PC-9 (cell line): ENCODE results near the gene ATXN7. TPM values are rescaled to one million over a fixed set of nuclear protein-coding genes. Genes with fewer than 3 reads are reported as not detected.

ENCODE experiments used
- BruUV-seq: library from RNA; stranded (reverse); fragments of 400-500 nt; replicated peaks from 2 replicates; lab custom pipeline; 2021; lab: Mats Ljungman, UMichigan
- CTCF ChIA-PET: fragments of 300-600 bp; sonication (Branson Sonifier 250); formaldehyde crosslinking; loops from one replicate; lab custom pipeline; 2022; ENCODE audit warnings: antibody characterized with exemption; lab: Charles Lee
- POLR2A ChIA-PET: fragments of 300-600 bp; sonication (Branson Sonifier 250); formaldehyde crosslinking; loops from one replicate; lab custom pipeline; 2022; ENCODE audit warnings: antibody characterized with exemption; ENCODE audit not compliant: unreplicated experiment; lab: Charles Lee
- DNase-seq, 2 experiments: peaks; one replicate each; pipeline versions ENCODE4 v3.0.0 to v3.0.0-alpha.2; 2015 to 2022; ENCODE audit warnings: mixed read lengths in 1 of 2
- H2AFZ ChIP-seq: fragments of 200-600 bp; sonication (generic); 2 replicates; pipeline ENCODE4 v1.8.1; 2017; ENCODE audit warnings: antibody characterized with exemption
- H3F3A ChIP-seq: fragments of 200-600 bp; sonication (generic); 2 replicates; pipeline ENCODE4 v1.8.1; 2017; ENCODE audit warnings: antibody characterized with exemption, mild to moderate bottlenecking, low read depth; ENCODE audit not compliant: insufficient read depth
- H3K27ac ChIP-seq: fragments of 200-600 bp; sonication (generic); 2 replicates; pipeline ENCODE4 v1.6.1; 2016; ENCODE audit warnings: mixed run types
- H3K27me3 ChIP-seq: fragments of 200-600 bp; sonication (generic); 2 replicates; pipeline ENCODE4 v1.6.1; 2016; ENCODE audit warnings: low read depth, mixed run types; ENCODE audit not compliant: insufficient read depth
- H3K36me3 ChIP-seq: fragments of 200-600 bp; sonication (generic); 2 replicates; pipeline ENCODE4 v1.6.1; 2016; ENCODE audit warnings: low read depth, mixed run types
- H3K4me1 ChIP-seq: fragments of 200-600 bp; sonication (generic); replicated peaks from 2 replicates; pipeline ENCODE4 v1.6.1; 2016; ENCODE audit warnings: mixed run types; ENCODE audit not compliant: insufficient read depth
- H3K4me2 ChIP-seq: fragments of 200-600 bp; sonication (generic); 2 replicates; pipeline ENCODE4 v1.6.1; 2017; ENCODE audit warnings: mixed run types
- H3K4me3 ChIP-seq: fragments of 200-600 bp; sonication (generic); 2 replicates; pipeline ENCODE4 v1.6.1; 2016; ENCODE audit warnings: mixed run types
- H3K79me2 ChIP-seq: fragments of 200-600 bp; sonication (generic); 2 replicates; pipeline ENCODE4 v1.6.1; 2017; ENCODE audit warnings: low read depth, mixed run types
- H3K9me2 ChIP-seq: fragments of 200-600 bp; sonication (generic); 2 replicates; pipeline ENCODE4 v1.8.1; 2017; ENCODE audit warnings: mild to moderate bottlenecking; ENCODE audit not compliant: insufficient read depth
- H3K9me3 ChIP-seq: fragments of 200-600 bp; sonication (generic); 2 replicates; pipeline ENCODE4 v1.8.1; 2016; ENCODE audit warnings: low read depth; ENCODE audit not compliant: insufficient read depth
- H4K20me1 ChIP-seq: fragments of 200-600 bp; sonication (generic); 2 replicates; pipeline ENCODE4 v1.8.1; 2017; ENCODE audit not compliant: insufficient read depth
- EZH2 ChIP-seq: fragments of 200-600 bp; sonication (generic); IDR thresholded peaks from 2 replicates; pipeline ENCODE4 v1.8.0; 2017; ENCODE audit warnings: antibody characterized with exemption, low read depth
- intact Hi-C: fragments of 100-400 bp; cut with micrococcal nuclease; formaldehyde crosslinking; loops from one replicate; pipeline ENCODE4 v1.10.0; 2022; ENCODE audit not compliant: unreplicated experiment
- total RNA-seq: library from RNA; stranded (reverse); gene quantifications from 2 replicates; pipeline ENCODE4 v1.2.3, GENCODE V29; 2021
- TF ChIP-seq, protein P1 (sequence below): fragments of 200-600 bp; sonication (generic); conservative IDR thresholded peaks from 2 replicates; pipeline ENCODE4 v1.6.1; 2017; ENCODE audit warnings: mixed run types, antibody characterized with exemption, mild to moderate bottlenecking, moderate library complexity

ATXN7 gene
- total RNA-seq, 1 experiment from 2014 or later, result 27.7 TPM

DNA sequence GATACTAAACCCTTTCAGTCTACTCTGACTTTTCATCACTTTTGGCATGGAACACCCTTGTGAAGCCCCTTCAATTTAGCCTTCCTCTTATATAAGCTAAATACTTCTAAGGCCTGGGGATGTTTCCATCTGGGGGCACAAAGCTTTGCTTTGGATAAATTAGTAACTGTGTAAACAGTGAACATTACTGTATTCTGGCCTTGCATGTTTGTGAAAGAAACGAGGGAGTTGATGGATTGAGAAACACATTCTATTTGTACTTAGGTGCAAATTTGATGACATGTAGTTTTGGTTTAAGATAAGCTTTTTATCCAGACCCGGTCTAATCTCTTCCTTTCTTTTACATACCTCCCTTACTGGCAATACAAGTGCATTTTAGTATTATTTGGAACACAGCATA lies 139.9 kb downstream of the ATXN7 start:
- intact Hi-C loops, result no loop called here
- Histone ChIP-seq H3K4me1 (no peaks in the 10 kb centered on the region), H3K4me3 (no peak overlapping the region), H3K27ac (no peak overlapping the region), H3F3A (no peaks in the 10 kb centered on the region), H3K27me3 (no peaks in the 10 kb centered on the region), H2AFZ (no peak overlapping the region), H3K9me3 (no peaks in the 10 kb centered on the region), H3K4me2 (no peak overlapping the region), H3K79me2 (no peaks in the 10 kb centered on the region), H4K20me1 (no peaks in the 10 kb centered on the region), H3K36me3 (no peaks in the 10 kb centered on the region; the same call in 1 of the 2 replicates), H3K9me2 (no peaks in the 10 kb centered on the region)
- DNase-seq, result no peak
- TF ChIP-seq EZH2, result no peak
- TF ChIP-seq, protein P1, sequence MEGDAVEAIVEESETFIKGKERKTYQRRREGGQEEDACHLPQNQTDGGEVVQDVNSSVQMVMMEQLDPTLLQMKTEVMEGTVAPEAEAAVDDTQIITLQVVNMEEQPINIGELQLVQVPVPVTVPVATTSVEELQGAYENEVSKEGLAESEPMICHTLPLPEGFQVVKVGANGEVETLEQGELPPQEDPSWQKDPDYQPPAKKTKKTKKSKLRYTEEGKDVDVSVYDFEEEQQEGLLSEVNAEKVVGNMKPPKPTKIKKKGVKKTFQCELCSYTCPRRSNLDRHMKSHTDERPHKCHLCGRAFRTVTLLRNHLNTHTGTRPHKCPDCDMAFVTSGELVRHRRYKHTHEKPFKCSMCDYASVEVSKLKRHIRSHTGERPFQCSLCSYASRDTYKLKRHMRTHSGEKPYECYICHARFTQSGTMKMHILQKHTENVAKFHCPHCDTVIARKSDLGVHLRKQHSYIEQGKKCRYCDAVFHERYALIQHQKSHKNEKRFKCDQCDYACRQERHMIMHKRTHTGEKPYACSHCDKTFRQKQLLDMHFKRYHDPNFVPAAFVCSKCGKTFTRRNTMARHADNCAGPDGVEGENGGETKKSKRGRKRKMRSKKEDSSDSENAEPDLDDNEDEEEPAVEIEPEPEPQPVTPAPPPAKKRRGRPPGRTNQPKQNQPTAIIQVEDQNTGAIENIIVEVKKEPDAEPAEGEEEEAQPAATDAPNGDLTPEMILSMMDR, result no peak
- POLR2A ChIA-PET, result interaction anchor here (0.7 kb wide), 1 partner anchor 31 kb away, joined by 4 read pairs; no protein-coding TSS in a partner anchor
- no TSS peak for BruUV-seq
- CTCF ChIA-PET, result no interaction called here

DNA sequence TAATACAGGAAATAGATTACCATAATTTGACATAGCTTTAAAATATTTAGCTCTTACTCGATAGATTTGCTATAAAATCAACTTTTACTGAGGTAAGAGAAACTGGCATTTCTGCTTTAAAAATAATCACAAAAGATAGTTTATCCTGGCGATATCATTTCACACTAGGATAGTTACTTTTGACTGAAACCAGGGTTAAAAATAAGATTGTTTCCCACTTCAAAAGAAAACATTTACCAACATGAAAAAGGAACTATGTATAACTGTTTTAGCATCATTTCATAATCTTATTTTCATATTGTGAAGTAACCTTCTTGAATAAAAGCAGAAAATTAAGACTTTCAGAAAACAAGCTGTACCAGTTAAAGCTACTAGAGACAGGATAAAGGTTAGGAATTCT lies 144.3 kb downstream of the ATXN7 start:
- BruUV-seq, result no TSS peak
- Histone ChIP-seq H3K27me3 (no peaks in the 10 kb centered on the region), H3K9me3 (no peaks in the 10 kb centered on the region), H3K79me2 (no peaks in the 10 kb centered on the region), H2AFZ (no peak overlapping the region), H3K4me3 (no peak overlapping the region), H3F3A (no peaks in the 10 kb centered on the region), H3K4me1 (no peaks in the 10 kb centered on the region), H3K9me2 (no peaks in the 10 kb centered on the region), H4K20me1 (0 out of 2 replicates have a peak, but pooled peaks cover 8% of the 10 kb centered on the region), H3K4me2 (no peak overlapping the region), H3K27ac (no peak overlapping the region), H3K36me3 (0 out of 2 replicates have a peak, but pooled peaks cover 30% of the 10 kb centered on the region)
- ChIA-PET CTCF (no interaction called here), POLR2A (no interaction called here)
- no peak for DNase-seq
- TF ChIP-seq, protein P1, result no peak
- no peak for TF ChIP-seq EZH2
- intact Hi-C loops, result loop anchor here (5.0 kb wide), 1 partner anchor 656 kb away; no protein-coding TSS in a partner anchor

DNA sequence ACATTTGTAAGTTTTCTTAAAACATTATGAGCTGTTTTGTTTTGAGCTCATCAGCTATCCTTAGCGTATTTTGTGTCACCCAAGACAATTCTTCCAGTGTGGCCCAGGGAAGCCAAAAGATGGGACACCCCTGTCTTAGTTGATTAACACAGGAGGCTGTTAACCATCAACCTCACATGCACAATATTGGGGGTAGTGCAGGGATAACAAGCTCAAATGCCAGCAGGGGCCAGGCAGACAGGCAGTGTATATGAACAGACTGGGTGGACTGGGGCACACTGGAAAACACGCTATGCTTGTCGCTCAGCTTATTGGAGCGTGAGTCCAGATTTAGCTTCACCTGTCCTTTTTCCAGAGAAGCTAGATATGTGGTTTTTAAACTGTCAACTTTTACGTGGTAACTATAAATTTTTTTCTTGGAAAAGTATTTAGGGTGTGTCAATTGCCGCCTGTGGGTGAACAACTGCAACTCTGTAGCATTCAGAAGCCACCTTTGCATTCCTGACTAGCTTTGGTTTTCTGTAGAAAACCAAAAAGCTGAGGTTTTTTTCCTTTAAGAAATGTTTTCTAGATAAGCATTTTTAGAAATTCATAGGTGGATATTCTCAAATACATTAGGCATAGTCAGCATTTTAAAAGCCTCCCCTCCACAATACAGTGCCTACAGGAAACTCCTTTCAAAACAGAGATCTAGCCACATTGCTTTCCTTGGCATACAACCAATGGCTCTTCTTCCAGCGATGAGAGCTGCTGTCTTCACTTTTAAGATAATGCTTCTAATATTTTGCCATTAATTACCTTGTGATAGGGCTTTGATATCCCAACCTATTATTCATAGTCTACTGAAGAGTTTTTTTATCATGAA lies 145.1 kb downstream of the ATXN7 start:
- Histone ChIP-seq H2AFZ (no peak overlapping the region), H3K4me1 (no peaks in the 10 kb centered on the region), H3K4me3 (no peak overlapping the region), H3K36me3 (peaks cover 35% of the 10 kb centered on the region; the same call in 1 of the 2 replicates), H3K27ac (no peak overlapping the region), H3K4me2 (no peak overlapping the region), H4K20me1 (0 out of 2 replicates have a peak, but pooled peaks cover 8% of the 10 kb centered on the region), H3K9me3 (no peaks in the 10 kb centered on the region), H3K27me3 (no peaks in the 10 kb centered on the region), H3K79me2 (no peaks in the 10 kb centered on the region), H3F3A (no peaks in the 10 kb centered on the region; the same call in 1 of the 2 replicates), H3K9me2 (no peaks in the 10 kb centered on the region)
- POLR2A ChIA-PET, result no interaction called here
- BruUV-seq, result no TSS peak
- no peak for DNase-seq
- CTCF ChIA-PET, result no interaction called here
- intact Hi-C loops, result loop anchor here (5.0 kb wide), 1 partner anchor 656 kb away; no protein-coding TSS in a partner anchor
- TF ChIP-seq, protein P1, result no peak
- TF ChIP-seq EZH2, result no peak
